ENCODE data around the gene SLC39A6.

- TF ChIP-seq CTCF (conservative IDR thresholded peaks at IDR 0.05; ENCODE audit: low read length) (no peak), EZH2phosphoT487 (IDR thresholded peaks at IDR 0.05; ENCODE audit: borderline replicate concordance) (no peak)
Observed at GRCh38 chr18:36099311-36099710, 29.8 kb downstream of the SLC39A6 start.

Measured in Loucy (cell line).